MM.1S (cell line): ENCODE data around the gene NXPE1.
"Not testable (repeated sequence)": the region's sequence is repeated elsewhere in the genome, so short reads cannot be mapped to it uniquely, and the experiment has no call there.

Source experiments
- EZH2 ChIP-seq: fragments of 300-600 bp; sonication (generic); optimal IDR thresholded peaks from 2 replicates; pipeline ENCODE3; 2017; ENCODE audit warnings: low read depth, mild to moderate bottlenecking, antibody characterized with exemption, low read length, mixed read lengths
- EZH2phosphoT487 ChIP-seq: fragments of 300-600 bp; sonication (generic); IDR thresholded peaks from 2 replicates; pipeline ENCODE4 v1.6.1; 2018; ENCODE audit warnings: antibody characterized with exemption, low read length
- TF ChIP-seq, protein P1 (sequence below): fragments of 300-600 bp; sonication (generic); IDR thresholded peaks from 2 replicates; pipeline ENCODE4 v1.5.1; 2016; ENCODE audit warnings: antibody characterized with exemption, low read length, mixed read lengths

DNA sequence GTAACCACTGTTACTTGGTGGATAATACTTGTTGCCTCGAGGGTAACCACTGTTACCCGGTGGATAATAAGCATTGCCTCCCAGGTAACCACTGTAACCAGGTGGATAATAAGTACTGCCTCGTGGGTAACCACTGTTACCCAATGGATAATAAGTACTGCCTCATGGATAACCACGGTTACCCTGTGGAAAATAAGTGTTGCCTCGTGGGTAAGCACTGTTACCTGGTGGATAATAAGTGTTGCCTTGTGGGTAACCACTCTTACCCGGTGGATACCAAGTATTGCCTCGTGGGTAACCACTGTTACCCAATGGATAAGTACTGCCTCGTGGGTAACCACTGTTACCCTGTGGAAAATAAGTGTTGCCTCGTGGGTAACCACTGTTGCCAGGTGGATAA lies 48.9 kb upstream of the NXPE1 start:
- TF ChIP-seq, protein P1, sequence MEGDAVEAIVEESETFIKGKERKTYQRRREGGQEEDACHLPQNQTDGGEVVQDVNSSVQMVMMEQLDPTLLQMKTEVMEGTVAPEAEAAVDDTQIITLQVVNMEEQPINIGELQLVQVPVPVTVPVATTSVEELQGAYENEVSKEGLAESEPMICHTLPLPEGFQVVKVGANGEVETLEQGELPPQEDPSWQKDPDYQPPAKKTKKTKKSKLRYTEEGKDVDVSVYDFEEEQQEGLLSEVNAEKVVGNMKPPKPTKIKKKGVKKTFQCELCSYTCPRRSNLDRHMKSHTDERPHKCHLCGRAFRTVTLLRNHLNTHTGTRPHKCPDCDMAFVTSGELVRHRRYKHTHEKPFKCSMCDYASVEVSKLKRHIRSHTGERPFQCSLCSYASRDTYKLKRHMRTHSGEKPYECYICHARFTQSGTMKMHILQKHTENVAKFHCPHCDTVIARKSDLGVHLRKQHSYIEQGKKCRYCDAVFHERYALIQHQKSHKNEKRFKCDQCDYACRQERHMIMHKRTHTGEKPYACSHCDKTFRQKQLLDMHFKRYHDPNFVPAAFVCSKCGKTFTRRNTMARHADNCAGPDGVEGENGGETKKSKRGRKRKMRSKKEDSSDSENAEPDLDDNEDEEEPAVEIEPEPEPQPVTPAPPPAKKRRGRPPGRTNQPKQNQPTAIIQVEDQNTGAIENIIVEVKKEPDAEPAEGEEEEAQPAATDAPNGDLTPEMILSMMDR, result not testable (repeated sequence)
- TF ChIP-seq EZH2, EZH2phosphoT487: not testable (repeated sequence)
